RWPE1 (cell line): ENCODE data around the gene EGFL6.
"Not testable (repeated sequence)": the region's sequence is repeated elsewhere in the genome, so short reads cannot be mapped to it uniquely, and the experiment has no call there.

Experiments
- CTCF ChIA-PET: fragments of 350-600 bp; sonication (Branson Sonifier 250); formaldehyde crosslinking; extraction: SDS; loops from one replicate; lab custom pipeline; 2021; lab: Yijun Ruan, JAX
- POLR2A ChIA-PET: fragments of 400-600 bp; formaldehyde crosslinking; extraction: SDS; loops from one replicate; lab custom pipeline; 2020; ENCODE audit warnings: antibody characterized with exemption; ENCODE audit not compliant: low non-redundant PET; lab: Yijun Ruan, JAX
- DNase-seq: peaks from one replicate; pipeline ENCODE4 v3.0.0; 2012; ENCODE audit warnings: low spot score
- H3K27ac ChIP-seq: fragments of 450-650 bp; 2 replicates; pipeline ENCODE4 v1.5.1; 2017
- TF ChIP-seq, protein P1 (sequence below): fragments of 450-650 bp; conservative IDR thresholded peaks from 2 replicates; pipeline ENCODE4 v1.5.1; 2017; ENCODE audit warnings: low read depth, mild to moderate bottlenecking

The EGFL6 gene

GRCh38 chrX:13620207-13620606 is 50.8 kb downstream of the EGFL6 start:
- H3K27ac ChIP-seq = no peak overlapping the region

GRCh38 chrX:13622401-13622964 is 53.1 kb downstream of the EGFL6 start:
- no peak overlapping the region for H3K27ac ChIP-seq
- DNase-seq = no peak
- TF ChIP-seq, protein P1, sequence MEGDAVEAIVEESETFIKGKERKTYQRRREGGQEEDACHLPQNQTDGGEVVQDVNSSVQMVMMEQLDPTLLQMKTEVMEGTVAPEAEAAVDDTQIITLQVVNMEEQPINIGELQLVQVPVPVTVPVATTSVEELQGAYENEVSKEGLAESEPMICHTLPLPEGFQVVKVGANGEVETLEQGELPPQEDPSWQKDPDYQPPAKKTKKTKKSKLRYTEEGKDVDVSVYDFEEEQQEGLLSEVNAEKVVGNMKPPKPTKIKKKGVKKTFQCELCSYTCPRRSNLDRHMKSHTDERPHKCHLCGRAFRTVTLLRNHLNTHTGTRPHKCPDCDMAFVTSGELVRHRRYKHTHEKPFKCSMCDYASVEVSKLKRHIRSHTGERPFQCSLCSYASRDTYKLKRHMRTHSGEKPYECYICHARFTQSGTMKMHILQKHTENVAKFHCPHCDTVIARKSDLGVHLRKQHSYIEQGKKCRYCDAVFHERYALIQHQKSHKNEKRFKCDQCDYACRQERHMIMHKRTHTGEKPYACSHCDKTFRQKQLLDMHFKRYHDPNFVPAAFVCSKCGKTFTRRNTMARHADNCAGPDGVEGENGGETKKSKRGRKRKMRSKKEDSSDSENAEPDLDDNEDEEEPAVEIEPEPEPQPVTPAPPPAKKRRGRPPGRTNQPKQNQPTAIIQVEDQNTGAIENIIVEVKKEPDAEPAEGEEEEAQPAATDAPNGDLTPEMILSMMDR = no peak
- ChIA-PET CTCF (no interaction called here), POLR2A (no interaction called here)

More at GRCh38 chrX:13620207-13620606, 50.8 kb downstream of the EGFL6 start:
- ChIA-PET POLR2A (no interaction called here), CTCF (interaction anchor here (0.6 kb wide), 1 partner anchor 1102 kb away, joined by 3 read pairs; no protein-coding TSS in a partner anchor)
- no peak for DNase-seq
- TF ChIP-seq, protein P1 = no peak

GRCh38 chrX:13627306-13627705 is 57.9 kb downstream of the EGFL6 start:
- POLR2A ChIA-PET = no interaction called here
- CTCF ChIA-PET = no interaction called here
- H3K27ac ChIP-seq = no peak overlapping the region
- no peak for DNase-seq
- TF ChIP-seq, protein P1 = no peak

- POLR2A ChIA-PET, CTCF ChIA-PET, DNase-seq, H3K27ac ChIP-seq: not testable (repeated sequence)
Measured at GRCh38 chrX:13637224-13637623, 67.8 kb downstream of the EGFL6 start.

DNA sequence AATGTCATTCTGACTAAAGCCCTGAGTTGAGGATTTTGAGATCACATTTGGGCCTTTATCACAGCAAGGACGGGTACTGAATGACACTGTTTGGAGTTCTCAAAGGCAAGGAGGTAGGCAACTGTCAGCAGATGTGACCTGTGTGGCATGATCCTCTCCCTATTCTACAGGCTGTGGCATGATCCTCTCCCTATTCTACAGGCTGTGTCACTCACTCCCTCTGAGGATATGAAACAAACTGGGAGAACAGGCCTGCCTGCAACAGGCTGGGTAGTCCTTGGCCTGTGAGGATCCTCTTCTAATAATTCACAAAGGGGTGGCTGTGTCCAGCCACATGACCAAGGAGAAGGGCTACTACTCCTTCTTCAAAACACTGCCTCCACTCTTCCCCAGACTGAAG is 68.6 kb downstream of the EGFL6 start:
- ChIA-PET CTCF (no interaction called here), POLR2A (no interaction called here)
- no peak for DNase-seq
- TF ChIP-seq, protein P1 = no peak
- H3K27ac ChIP-seq = no peak overlapping the region

DNA sequence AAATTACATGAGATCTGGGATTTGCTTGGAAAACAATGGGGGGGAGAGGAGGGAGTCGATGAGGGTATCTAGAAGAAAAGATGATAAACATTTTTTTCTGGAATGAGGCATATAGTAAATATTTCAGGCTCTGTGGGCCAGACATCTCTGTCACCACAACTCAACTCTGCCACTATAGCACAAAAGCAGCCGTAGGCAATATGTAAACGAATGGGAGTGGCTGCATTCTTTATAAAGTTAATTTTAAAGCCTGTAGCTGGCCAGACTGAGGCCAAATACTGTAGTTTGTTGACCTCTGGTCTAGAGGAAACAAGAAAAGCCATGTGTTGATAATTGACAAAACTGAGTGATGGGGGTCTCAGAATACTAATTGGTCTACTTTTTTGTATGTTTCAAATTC is 69.4 kb downstream of the EGFL6 start:
- no peak for DNase-seq
- ChIA-PET CTCF (no interaction called here), POLR2A (no interaction called here)
- TF ChIP-seq, protein P1 = no peak
- H3K27ac ChIP-seq = no peak overlapping the region

GRCh38 chrX:13641684-13642083 is 72.3 kb downstream of the EGFL6 start:
- CTCF ChIA-PET, H3K27ac ChIP-seq, POLR2A ChIA-PET, DNase-seq: not testable (repeated sequence)
